Stimulated activated CD8-positive, alpha-beta memory T cell treated with anti-CD3 and anti-CD28 coated beads, Interleukin-7, amount 100 ng/mL, for 4 hours (primary cell): ENCODE results near the gene WDR7.

Source experiments
- DNase-seq, 2 donors: peaks; one replicate each; pipeline ENCODE4 v3.0.0-alpha.2; 2020; ENCODE audit warnings: low read depth in 2 of 2

The WDR7 gene

GRCh38 chr18:56990678-56991077 lies 339.5 kb downstream of the WDR7 start:
- no peak for DNase-seq

DNA sequence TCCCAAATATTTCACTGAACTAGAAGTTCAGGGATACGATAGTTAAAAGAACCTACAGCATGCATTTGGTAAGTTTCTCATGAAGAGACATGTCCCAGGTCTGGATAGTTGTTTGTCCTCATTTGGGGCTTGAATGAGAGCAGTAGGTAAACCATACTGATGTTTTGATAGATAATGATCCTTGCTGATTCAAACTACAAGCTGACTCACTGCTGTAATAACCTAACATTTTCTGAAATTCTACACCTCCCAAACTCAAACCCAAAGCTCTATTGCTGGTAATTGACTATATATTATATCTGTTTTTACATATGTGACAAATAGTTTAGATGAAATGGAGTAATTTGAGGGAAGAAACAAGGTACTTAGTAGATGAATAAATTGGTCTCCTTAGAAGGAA lies 341.6 kb downstream of the WDR7 start:
- no peak for DNase-seq

DNA sequence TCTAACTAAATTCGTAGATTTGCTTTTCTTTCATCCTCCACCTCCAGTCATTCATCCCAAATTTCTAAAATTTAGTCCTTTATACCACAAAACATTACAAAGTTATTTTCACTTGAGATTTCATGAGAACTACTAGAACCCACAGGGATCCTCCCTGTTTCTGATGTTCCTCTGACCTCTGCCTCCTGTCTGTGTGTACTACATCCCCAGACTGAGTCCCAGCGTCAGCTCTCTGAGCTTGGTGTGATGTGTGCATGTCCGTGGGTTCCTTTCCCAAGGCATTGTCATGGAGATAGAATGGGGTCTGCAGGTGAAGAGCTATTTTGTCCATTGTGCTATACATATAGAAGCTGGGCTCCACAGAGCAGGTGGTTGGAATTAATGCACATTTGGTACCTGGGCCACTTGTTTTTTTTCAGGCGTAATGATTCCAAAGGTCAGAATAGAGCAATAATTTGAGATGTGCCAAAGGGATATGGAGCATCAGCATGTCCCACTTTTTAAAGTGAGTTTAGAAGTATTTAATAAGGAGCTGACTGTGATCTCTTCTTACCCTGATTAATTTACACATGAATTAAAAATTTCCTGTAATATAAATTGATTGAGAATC lies 344.5 kb downstream of the WDR7 start:
- DNase-seq: no peak

GRCh38 chr18:56997200-56997599 lies 346.0 kb downstream of the WDR7 start:
- no peak for DNase-seq

- DNase-seq: no peak
Observed at GRCh38 chr18:56999823-57000222, 348.7 kb downstream of the WDR7 start.

- no peak for DNase-seq
Observed at GRCh38 chr18:57002627-57003026, 351.5 kb downstream of the WDR7 start.

DNA sequence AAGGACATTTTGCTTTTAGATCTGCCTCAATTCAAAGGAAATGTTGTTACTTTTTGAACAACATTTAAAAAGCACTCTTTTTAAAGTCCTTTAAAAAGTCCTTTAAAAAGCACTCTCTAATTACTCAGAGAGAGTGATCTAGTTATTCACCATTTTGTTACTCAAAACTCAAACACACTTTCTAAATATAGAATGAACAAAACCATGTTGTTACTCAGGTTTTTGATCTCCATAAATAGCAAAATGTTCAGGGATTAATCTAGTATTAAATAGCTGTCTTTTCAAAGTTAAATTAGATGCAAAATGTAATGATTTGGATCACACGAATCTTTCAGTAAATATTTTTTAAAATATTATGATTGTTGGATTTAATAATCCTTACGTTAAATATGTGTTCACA lies 352.2 kb downstream of the WDR7 start:
- DNase-seq: no peak

GRCh38 chr18:57004366-57005121 lies 353.4 kb downstream of the WDR7 start:
- DNase-seq: no peak

DNA sequence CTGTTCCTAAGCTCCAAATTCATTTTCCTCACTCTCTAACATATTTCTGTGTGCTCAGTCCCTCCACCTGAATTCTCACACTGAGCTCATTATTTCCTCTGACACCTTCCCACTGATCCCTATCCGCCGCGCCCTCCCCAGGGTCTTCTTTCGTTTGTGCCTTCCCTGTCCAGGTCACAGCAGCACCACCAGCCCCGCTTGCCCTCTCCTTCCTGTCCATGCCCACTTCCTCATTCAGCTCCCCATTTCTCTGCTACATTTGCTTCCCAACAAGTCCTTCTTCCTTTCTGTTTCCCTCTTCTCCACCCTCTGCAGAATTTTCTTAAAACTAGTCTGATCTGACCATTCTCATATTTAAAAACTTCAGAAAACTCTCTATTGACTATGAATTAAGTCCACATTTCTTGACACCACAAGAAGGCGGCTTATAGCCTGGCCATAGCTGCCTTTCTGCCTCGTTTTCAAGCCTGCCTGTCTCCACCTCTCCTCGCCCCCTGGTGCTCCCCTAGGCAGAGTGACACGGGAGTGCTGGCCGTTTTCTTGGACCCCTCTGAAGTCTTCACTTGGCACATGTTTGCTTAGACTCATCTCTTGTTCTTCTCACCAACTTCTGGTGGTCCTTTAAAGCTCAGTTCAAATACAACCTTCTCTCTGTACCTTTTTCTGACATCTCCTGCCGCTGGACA lies 357.0 kb downstream of the WDR7 start:
- DNase-seq: no peak

GRCh38 chr18:57009844-57010243 lies 358.7 kb downstream of the WDR7 start:
- DNase-seq: no peak

GRCh38 chr18:57014772-57015413 lies 363.7 kb downstream of the WDR7 start:
- no peak for DNase-seq

DNA sequence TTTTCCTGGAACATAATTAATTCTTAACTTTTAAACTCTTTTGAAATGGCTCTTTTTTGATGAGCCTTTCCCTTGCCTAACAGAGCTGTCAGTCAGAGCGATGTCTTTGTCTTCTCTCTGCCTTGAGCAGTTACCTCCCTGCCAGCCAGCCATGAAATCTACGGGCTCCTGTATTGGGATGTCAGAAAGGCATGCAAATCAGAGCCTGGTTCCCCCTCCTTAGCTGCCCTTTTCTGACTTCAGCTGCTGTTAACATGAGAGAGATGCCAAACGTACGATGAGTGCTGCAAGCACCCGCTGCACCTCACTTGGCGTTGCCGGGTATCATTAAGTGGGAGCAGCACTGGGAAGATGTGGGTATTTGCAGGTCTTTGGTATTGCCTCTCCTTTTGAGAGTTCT lies 364.3 kb downstream of the WDR7 start:
- DNase-seq: no peak

DNA sequence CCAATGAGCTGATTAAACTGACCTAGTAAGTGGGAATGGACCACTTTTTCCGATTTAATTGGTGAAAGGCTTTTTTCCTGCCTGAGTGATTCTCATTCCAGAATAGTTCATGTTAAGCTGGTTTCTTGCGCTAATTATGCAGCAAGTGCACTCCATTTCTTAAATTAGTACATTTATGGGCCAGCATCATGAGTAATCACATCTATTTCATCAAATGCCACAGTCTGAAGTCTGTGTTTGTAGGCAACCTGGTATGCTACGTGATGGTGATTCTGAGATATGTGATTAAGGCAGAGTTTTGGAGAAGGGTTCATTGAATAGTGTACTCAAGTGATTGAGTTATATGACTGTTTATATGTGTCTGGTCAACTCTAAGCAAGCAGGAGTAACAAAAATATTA lies 367.7 kb downstream of the WDR7 start:
- DNase-seq: no peak

GRCh38 chr18:57022716-57023115 lies 371.6 kb downstream of the WDR7 start:
- DNase-seq: no peak

DNA sequence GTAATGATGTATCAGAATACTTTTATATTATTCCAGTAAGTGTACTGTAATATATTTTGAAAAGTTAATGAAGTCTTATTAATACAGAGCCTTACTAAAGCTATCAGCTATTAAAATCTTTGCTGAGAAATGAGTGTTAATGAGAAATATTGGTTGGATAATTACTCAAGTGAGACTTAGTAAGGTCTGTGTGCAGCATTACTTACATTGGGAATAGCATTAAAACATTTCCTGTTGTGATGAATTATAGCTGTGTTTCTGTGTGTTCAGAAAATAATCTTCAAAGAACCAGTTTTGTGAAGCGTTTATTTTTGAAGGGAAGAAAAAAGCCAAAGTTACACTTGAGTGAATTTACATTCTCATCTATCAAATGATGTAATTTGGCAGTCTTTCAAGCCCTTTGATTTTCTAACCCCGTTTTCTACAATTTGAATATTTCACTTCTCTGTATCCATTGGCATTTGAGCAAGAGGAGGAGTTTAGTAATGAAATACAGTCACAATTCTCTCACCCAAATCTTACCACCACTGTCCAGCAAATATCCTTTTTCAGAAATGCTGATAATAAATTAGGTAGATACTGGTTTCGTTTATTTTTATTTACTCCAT lies 372.2 kb downstream of the WDR7 start:
- DNase-seq: no peak

- no peak for DNase-seq
Observed at GRCh38 chr18:57025540-57025939, 374.4 kb downstream of the WDR7 start.

- no peak for DNase-seq
Observed at GRCh38 chr18:57026316-57026715, 375.2 kb downstream of the WDR7 start.

DNA sequence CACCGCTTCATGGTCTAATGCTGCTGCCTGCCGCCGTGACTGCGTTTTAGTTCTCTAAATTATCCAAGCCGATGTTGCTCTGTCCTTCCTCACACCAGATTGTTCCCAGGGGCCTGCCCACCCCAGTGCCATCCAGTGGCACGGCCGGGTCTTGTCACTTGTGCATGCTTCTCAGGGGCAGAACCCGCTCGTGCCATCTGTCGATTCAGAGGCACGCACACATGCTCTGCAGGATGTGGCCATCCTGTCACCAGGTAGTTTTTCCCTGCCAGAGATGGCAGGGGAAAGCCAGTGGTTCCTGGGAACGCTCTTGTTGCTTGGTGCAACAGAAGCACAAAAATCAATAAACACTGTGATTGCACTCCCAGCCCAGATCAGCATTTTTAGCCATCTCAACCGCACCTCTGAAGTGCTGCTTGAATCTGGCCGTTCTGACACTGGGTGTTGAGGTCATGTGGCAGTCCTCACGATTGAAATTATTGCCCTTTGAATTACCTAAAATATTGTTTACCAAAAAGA lies 376.1 kb downstream of the WDR7 start:
- no peak for DNase-seq

- no peak for DNase-seq
Observed at GRCh38 chr18:57029761-57030160, 378.6 kb downstream of the WDR7 start.

- no peak for DNase-seq
Observed at GRCh38 chr18:57030417-57030816, 379.3 kb downstream of the WDR7 start.

DNA sequence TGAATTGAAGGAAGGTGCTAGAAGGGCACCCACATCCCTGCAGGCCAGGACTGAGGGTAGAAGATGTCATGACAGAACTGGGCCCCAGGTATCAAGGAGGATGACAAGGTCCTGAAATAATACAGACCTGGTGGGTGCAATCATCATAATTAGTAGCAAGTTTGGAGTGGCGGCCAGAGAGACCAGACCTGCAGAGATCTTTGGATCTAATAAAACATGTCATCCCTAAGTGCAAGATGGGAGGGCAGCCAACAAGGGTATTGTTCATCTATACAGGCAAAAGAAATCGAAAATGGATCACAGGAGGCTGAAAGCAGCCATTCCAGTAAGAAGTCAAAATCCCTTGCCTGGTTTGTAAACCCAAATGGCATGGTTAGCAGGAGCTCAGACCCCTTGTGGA lies 384.4 kb downstream of the WDR7 start:
- no peak for DNase-seq

GRCh38 chr18:57038395-57038794 lies 387.2 kb downstream of the WDR7 start:
- DNase-seq: no peak
